NCI-H1105 (cell line): Measurements from ENCODE around the gene LIG3.
"Not testable (repeated sequence)": the region's sequence is repeated elsewhere in the genome, so short reads cannot be mapped to it uniquely, and the experiment has no call there.

ENCODE experiments used
- DNase-seq: peaks from one replicate; lab custom pipeline; 2025; lab: John Stamatoyannopoulos, UW

LIG3 gene

GRCh38 chr17:34999456-34999855 lies 19.1 kb downstream of the LIG3 start:
- DNase-seq = no peak

GRCh38 chr17:35000965-35001364 lies 20.7 kb downstream of the LIG3 start:
- DNase-seq = not testable (repeated sequence)

GRCh38 chr17:35001549-35001948 lies 21.2 kb downstream of the LIG3 start:
- DNase-seq = no peak

GRCh38 chr17:35002876-35003551 lies 22.7 kb downstream of the LIG3 start:
- no peak for DNase-seq

GRCh38 chr17:35003778-35004177 lies 23.5 kb downstream of the LIG3 start:
- DNase-seq = no peak

- DNase-seq = no peak
Observed at GRCh38 chr17:35006345-35006744, 26.0 kb downstream of the LIG3 start.

GRCh38 chr17:35006961-35007360 lies 26.6 kb downstream of the LIG3 start:
- no peak for DNase-seq

- no peak for DNase-seq
Observed at GRCh38 chr17:35010093-35010492, 29.8 kb downstream of the LIG3 start.

GRCh38 chr17:35011671-35012216 lies 31.4 kb downstream of the LIG3 start:
- DNase-seq = no peak

GRCh38 chr17:35016369-35016768 lies 36.1 kb downstream of the LIG3 start:
- DNase-seq = no peak

- no peak for DNase-seq
Observed at GRCh38 chr17:35017021-35017420, 36.7 kb downstream of the LIG3 start.

GRCh38 chr17:35018814-35019213 lies 38.5 kb downstream of the LIG3 start:
- DNase-seq = no peak

- no peak for DNase-seq
Observed at GRCh38 chr17:35019386-35020179, 39.3 kb downstream of the LIG3 start.

- no peak for DNase-seq
Observed at GRCh38 chr17:35021520-35022380, 41.4 kb downstream of the LIG3 start.

- no peak for DNase-seq
Observed at GRCh38 chr17:35022536-35023063, 42.3 kb downstream of the LIG3 start.

GRCh38 chr17:35023538-35023937 lies 43.2 kb downstream of the LIG3 start:
- DNase-seq = no peak

GRCh38 chr17:35025541-35025940 lies 45.2 kb downstream of the LIG3 start:
- no peak for DNase-seq

GRCh38 chr17:35028097-35028496 lies 47.8 kb downstream of the LIG3 start:
- DNase-seq = not testable (repeated sequence)

GRCh38 chr17:35028531-35029262 lies 48.4 kb downstream of the LIG3 start:
- no peak for DNase-seq

- DNase-seq = no peak
Observed at GRCh38 chr17:35030780-35031179, 50.5 kb downstream of the LIG3 start.

GRCh38 chr17:35038453-35038852 lies 58.1 kb downstream of the LIG3 start:
- no peak for DNase-seq
